K562 (cell line): ENCODE measurements around the gene VPS26A. TPM values are rescaled to one million over a fixed set of nuclear protein-coding genes. Genes with fewer than 3 reads are reported as not detected.

Source experiments
- CBFA2T2 ChIP-seq: fragments of 450-650 bp; conservative IDR thresholded peaks from 2 replicates; pipeline ENCODE4 v1.6.1; 2017; ENCODE audit warnings: mild to moderate bottlenecking
- FIP1L1 ChIP-seq: fragments of 200-400 bp; formaldehyde crosslinking; IDR thresholded peaks from 2 replicates; pipeline ENCODE4 v1.6.1; 2018; ENCODE audit warnings: mild to moderate bottlenecking, low read depth, low read length; ENCODE audit not compliant: poor library complexity, severe bottlenecking
- NR1H2 ChIP-seq: sonication (generic); formaldehyde crosslinking; IDR thresholded peaks from 2 replicates; pipeline ENCODE4 v1.4.0; 2020; ENCODE audit warnings: mild to moderate bottlenecking, missing genetic modification reagents
- SMAD1 ChIP-seq: fragments of 150-350 bp; IDR thresholded peaks from 2 replicates; pipeline ENCODE4 v1.6.1; 2014; ENCODE audit warnings: low read length, low read depth; ENCODE audit not compliant: partially characterized antibody
- ZFP30 ChIP-seq: fragments of 250-450 bp; sonication (Bioruptor Pico); IDR thresholded peaks from 2 replicates; pipeline ENCODE4 v1.8.0; 2022; ENCODE audit warnings: moderate library complexity, mild to moderate bottlenecking, inconsistent platforms, borderline replicate concordance
- ZKSCAN8 ChIP-seq: fragments of 200-800 bp; sonication (Bioruptor generic); IDR thresholded peaks from 2 replicates; pipeline ENCODE4 v1.6.1; 2016; ENCODE audit warnings: missing genetic modification characterization, missing compliant biosample characterization
- ZNF174 ChIP-seq: fragments of 250-450 bp; sonication (Bioruptor Pico); IDR thresholded peaks from 2 replicates; pipeline ENCODE4 v1.4.0; 2020; ENCODE audit warnings: mild to moderate bottlenecking
- ZNF239 ChIP-seq: fragments of 250-450 bp; sonication (Bioruptor Pico); IDR thresholded peaks from 2 replicates; pipeline ENCODE4 v1.4.0; 2020; ENCODE audit warnings: mild to moderate bottlenecking
- ZNF347 ChIP-seq: fragments of 450-650 bp; formaldehyde crosslinking; IDR thresholded peaks from 2 replicates; pipeline ENCODE4 v1.4.0; 2020; ENCODE audit warnings: low read depth, mild to moderate bottlenecking, moderate library complexity
- ZNF589 ChIP-seq: fragments of 200-800 bp; sonication (Bioruptor generic); IDR thresholded peaks from 2 replicates; pipeline ENCODE4 v1.6.1; 2016; ENCODE audit warnings: low read depth, missing genetic modification characterization, missing compliant biosample characterization
- polyA plus RNA-seq, 8 experiments: library from polyadenylated mRNA; depleted of rRNA in 4 of 8; stranded (reverse) in 5 of 8; unstranded in 3 of 8; fragments of >200 nt; fragmentation: Nextera tagmentation in 2 of 8; fragmentation: Illumina TruSeq in 1 of 8; extraction: Ambion mirVana in 2 of 8; extraction: Trizol in 1 of 8; gene quantifications; 2 replicates each; pipeline versions ENCODE4 v1.2.1 to v1.2.3, GENCODE V29; 2011 to 2014; ENCODE audit warnings: inconsistent platforms in 1 of 8, missing spikeins in 1 of 8
- total RNA-seq, 7 experiments: library from RNA; depleted of rRNA in 6 of 7; stranded (reverse); fragments of >200 nt in 6 of 7; fragmentation: Illumina TruSeq in 2 of 7; extraction: Trizol in 2 of 7; gene quantifications; 2 replicates each; pipeline versions ENCODE4 v1.2.1 to v1.2.3, GENCODE V29; 2011 to 2021; ENCODE audit warnings: low replicate concordance in 1 of 7
- TF ChIP-seq, protein P1 (sequence below), 2 experiments: fragments of 450-650 bp; IDR thresholded peaks; 2 replicates each; pipeline ENCODE4 v1.6.1; 2016; ENCODE audit warnings: mild to moderate bottlenecking in 2 of 2, borderline replicate concordance in 1 of 2, low read depth in 1 of 2, moderate library complexity in 1 of 2
- TF ChIP-seq, protein P2 (sequence below), 2 experiments: IDR thresholded peaks; 2 replicates each; pipeline ENCODE4 v1.6.1; 2012; ENCODE audit warnings: improper control_type of control experiment in 2 of 2, low read depth in 2 of 2, low read length in 2 of 2, borderline replicate concordance in 1 of 2
- TF ChIP-seq, protein P3 (sequence below): fragments of 250-450 bp; sonication (Bioruptor Pico); IDR thresholded peaks from 2 replicates; pipeline ENCODE4 v1.8.0; 2021; ENCODE audit warnings: borderline replicate concordance, mild to moderate bottlenecking, moderate library complexity; ENCODE audit not compliant: poor library complexity, severe bottlenecking
- TF ChIP-seq, protein P4 (sequence below): sonication (generic); formaldehyde crosslinking; IDR thresholded peaks from 2 replicates; pipeline ENCODE4 v1.8.1; 2023; ENCODE audit warnings: mild to moderate bottlenecking, missing genetic modification reagents, moderate library complexity

VPS26A gene
- total and polyA plus RNA-seq, 9 of the 15 experiments (the other 6 are each of a cell fraction or from before 2014, with no cell fraction given): 47.1 to 137 (median 69.3) TPM

DNA sequence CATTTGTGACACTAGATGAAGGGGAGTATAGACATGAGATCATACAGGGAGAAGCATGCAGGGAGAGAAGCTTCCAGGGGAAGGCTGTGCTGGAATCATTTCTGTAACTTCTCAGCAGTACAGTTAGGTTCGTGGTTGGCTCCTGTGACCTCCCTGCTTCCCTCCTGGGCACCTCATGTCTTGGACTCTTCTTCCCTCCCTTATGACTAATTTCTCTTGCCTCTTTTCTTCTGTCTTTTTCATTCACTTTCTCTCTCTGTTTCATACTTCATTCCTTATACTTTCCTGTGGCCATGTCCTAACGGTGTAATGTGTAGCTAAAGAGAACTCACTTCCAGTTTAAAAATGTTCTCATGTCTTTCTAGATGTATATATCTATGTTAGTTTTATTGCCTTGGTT lies 77.1 kb downstream of the VPS26A start (continued):
- TF ChIP-seq, protein P1, sequence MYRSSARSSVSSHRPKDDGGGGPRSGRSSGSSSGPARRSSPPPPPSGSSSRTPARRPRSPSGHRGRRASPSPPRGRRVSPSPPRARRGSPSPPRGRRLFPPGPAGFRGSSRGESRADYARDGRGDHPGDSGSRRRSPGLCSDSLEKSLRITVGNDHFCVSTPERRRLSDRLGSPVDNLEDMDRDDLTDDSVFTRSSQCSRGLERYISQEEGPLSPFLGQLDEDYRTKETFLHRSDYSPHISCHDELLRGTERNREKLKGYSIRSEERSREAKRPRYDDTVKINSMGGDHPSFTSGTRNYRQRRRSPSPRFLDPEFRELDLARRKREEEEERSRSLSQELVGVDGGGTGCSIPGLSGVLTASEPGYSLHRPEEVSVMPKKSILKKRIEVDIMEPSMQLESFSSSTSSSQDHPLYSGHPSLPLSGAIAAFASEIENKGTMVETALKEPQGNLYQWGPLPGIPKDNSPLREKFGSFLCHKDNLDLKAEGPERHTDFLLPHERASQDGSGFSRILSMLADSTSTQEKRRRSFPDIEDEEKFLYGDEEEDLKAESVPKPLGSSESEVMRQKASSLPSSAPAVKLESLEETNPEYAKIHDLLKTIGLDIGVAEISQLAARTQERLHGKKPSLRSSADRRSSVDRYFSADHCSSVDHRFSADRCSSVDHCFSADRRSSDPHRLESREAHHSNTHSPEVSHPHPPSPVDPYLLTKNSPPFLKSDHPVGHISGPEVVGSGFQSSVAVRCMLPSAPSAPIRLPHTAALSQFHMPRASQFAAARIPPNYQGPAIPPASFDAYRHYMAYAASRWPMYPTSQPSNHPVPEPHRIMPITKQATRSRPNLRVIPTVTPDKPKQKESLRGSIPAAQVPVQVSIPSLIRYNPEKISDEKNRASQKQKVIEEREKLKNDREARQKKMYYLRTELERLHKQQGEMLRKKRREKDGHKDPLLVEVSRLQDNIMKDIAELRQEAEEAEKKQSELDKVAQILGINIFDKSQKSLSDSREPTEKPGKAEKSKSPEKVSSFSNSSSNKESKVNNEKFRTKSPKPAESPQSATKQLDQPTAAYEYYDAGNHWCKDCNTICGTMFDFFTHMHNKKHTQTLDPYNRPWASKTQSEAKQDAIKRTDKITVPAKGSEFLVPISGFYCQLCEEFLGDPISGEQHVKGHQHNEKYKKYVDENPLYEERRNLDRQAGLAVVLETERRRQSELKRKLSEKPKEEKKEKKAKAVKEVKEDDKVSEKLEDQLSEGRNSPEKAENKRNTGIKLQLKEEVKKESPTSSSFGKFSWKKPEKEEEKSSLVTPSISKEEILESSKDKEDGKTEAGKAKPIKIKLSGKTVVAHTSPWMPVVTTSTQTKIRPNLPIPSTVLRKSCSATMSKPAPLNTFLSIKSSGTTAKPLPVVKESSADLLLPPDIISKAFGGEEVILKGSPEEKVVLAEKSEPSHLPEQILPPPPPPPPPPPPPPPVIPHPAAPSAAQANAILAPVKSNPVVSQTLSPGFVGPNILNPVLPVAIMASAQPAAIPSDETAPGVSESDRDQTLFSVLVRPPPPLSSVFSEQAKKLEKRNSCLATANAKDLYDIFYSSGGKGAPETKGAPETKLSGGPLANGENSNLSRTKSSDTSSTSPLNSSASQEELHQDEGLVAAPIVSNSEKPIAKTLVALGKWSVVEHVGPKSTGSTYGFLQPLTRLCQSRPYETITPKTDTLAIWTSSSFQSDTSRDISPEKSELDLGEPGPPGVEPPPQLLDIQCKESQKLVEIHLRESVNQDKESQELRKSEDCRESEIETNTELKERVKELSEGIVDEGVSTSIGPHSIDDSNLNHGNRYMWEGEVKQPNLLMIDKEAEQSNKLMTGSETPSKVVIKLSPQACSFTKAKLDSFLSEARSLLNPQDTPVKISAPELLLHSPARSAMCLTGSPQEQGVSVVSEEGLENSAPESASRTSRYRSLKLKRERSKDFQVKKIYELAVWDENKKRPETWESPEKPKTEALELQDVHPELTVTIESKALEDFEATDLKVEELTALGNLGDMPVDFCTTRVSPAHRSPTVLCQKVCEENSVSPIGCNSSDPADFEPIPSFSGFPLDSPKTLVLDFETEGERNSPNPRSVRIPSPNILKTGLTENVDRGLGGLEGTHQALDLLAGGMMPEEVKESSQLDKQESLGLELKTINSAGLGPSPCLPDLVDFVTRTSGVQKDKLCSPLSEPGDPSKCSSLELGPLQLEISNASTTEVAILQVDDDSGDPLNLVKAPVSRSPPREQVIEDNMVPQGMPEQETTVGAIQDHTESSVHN (IDR thresholded peaks at IDR 0.05; ENCODE audit: borderline replicate concordance in 1 of 2, low read depth in 1 of 2): no peak
- TF ChIP-seq ZNF347: no peak
- no peak for TF ChIP-seq ZNF239 (CRISPR knock-in tag)
- no peak for TF ChIP-seq ZNF174 (CRISPR knock-in tag)
- TF ChIP-seq, protein P2, sequence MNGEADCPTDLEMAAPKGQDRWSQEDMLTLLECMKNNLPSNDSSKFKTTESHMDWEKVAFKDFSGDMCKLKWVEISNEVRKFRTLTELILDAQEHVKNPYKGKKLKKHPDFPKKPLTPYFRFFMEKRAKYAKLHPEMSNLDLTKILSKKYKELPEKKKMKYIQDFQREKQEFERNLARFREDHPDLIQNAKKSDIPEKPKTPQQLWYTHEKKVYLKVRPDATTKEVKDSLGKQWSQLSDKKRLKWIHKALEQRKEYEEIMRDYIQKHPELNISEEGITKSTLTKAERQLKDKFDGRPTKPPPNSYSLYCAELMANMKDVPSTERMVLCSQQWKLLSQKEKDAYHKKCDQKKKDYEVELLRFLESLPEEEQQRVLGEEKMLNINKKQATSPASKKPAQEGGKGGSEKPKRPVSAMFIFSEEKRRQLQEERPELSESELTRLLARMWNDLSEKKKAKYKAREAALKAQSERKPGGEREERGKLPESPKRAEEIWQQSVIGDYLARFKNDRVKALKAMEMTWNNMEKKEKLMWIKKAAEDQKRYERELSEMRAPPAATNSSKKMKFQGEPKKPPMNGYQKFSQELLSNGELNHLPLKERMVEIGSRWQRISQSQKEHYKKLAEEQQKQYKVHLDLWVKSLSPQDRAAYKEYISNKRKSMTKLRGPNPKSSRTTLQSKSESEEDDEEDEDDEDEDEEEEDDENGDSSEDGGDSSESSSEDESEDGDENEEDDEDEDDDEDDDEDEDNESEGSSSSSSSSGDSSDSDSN (IDR thresholded peaks at IDR 0.05; ENCODE audit: borderline replicate concordance in 1 of 2, low read depth in 2 of 2, low read length in 2 of 2): no peak
- TF ChIP-seq ZKSCAN8 (CRISPR knock-in tag): no peak
- no peak for TF ChIP-seq CBFA2T2
- TF ChIP-seq, protein P3, sequence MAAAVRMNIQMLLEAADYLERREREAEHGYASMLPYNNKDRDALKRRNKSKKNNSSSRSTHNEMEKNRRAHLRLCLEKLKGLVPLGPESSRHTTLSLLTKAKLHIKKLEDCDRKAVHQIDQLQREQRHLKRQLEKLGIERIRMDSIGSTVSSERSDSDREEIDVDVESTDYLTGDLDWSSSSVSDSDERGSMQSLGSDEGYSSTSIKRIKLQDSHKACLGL (CRISPR knock-in tag): no peak
- no peak for TF ChIP-seq ZFP30 (CRISPR knock-in tag)
- TF ChIP-seq NR1H2 (CRISPR knock-in tag): no peak
- no peak for TF ChIP-seq SMAD1
- peak; percentile 87 for TF ChIP-seq ZNF589
- TF ChIP-seq, protein P4, sequence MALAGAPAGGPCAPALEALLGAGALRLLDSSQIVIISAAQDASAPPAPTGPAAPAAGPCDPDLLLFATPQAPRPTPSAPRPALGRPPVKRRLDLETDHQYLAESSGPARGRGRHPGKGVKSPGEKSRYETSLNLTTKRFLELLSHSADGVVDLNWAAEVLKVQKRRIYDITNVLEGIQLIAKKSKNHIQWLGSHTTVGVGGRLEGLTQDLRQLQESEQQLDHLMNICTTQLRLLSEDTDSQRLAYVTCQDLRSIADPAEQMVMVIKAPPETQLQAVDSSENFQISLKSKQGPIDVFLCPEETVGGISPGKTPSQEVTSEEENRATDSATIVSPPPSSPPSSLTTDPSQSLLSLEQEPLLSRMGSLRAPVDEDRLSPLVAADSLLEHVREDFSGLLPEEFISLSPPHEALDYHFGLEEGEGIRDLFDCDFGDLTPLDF (CRISPR knock-in tag): no peak
- no peak for TF ChIP-seq FIP1L1
